H9 (cell line): Measurements from ENCODE around the gene AIG1. TPM values are rescaled to one million over a fixed set of nuclear protein-coding genes. Genes with fewer than 3 reads are reported as not detected.

Experiments used
- DNase-seq: peaks from one replicate; pipeline ENCODE4 v3.0.0-alpha.2; 2017
- H2AFZ ChIP-seq: one replicate; pipeline ENCODE4 v1.6.1; 2013; ENCODE audit warnings: mild to moderate bottlenecking, low read length, control low read depth, moderate library complexity
- H2AK5ac ChIP-seq: 2 replicates; pipeline ENCODE4 v1.6.1; 2013; ENCODE audit warnings: low read length, control low read depth, mixed read lengths; ENCODE audit not compliant: insufficient read length
- H2BK120ac ChIP-seq: one replicate; pipeline ENCODE4 v1.6.1; 2013; ENCODE audit warnings: low read depth, mild to moderate bottlenecking, low read length, control low read depth, inconsistent platforms; ENCODE audit not compliant: poor library complexity, severe bottlenecking
- H2BK12ac ChIP-seq: 2 replicates; pipeline ENCODE4 v1.6.1; 2013; ENCODE audit warnings: low read length, control low read depth, mixed read lengths, low read depth; ENCODE audit not compliant: insufficient read length
- H2BK15ac ChIP-seq: 2 replicates; pipeline ENCODE4 v1.6.1; 2013; ENCODE audit warnings: low read depth, low read length, control low read depth
- H2BK20ac ChIP-seq: one replicate; pipeline ENCODE4 v1.6.1; 2013; ENCODE audit warnings: low read depth, mild to moderate bottlenecking, low read length, control low read depth, inconsistent platforms; ENCODE audit not compliant: poor library complexity, severe bottlenecking
- H2BK5ac ChIP-seq: 2 replicates; pipeline ENCODE4 v1.6.1; 2013; ENCODE audit warnings: low read length, control low read depth, mixed read lengths; ENCODE audit not compliant: insufficient read length
- H3K14ac ChIP-seq: 2 replicates; pipeline ENCODE4 v1.6.1; 2013; ENCODE audit warnings: low read length, control low read depth; ENCODE audit not compliant: insufficient read depth
- H3K18ac ChIP-seq: 2 replicates; pipeline ENCODE4 v1.6.1; 2013; ENCODE audit warnings: low read depth, mild to moderate bottlenecking, mixed read lengths, low read length, control low read depth; ENCODE audit not compliant: insufficient read length
- H3K23ac ChIP-seq: 2 replicates; pipeline ENCODE4 v1.6.1; 2013; ENCODE audit warnings: low read length, control low read depth, mixed read lengths, low read depth; ENCODE audit not compliant: insufficient read length
- H3K23me2 ChIP-seq: 2 replicates; pipeline ENCODE4 v1.6.1; 2013; ENCODE audit warnings: low read depth, mild to moderate bottlenecking, mixed read lengths, low read length, control low read depth; ENCODE audit not compliant: insufficient read length, poor library complexity, severe bottlenecking
- H3K27ac ChIP-seq: 2 replicates; pipeline ENCODE4 v1.5.1; 2013; ENCODE audit warnings: low read length, control low read depth, mixed read lengths, low read depth; ENCODE audit not compliant: insufficient read length
- H3K27me3 ChIP-seq: 2 replicates; pipeline ENCODE4 v1.6.1; 2013; ENCODE audit warnings: low read length, control low read depth, inconsistent platforms; ENCODE audit not compliant: insufficient read depth
- H3K4ac ChIP-seq: 2 replicates; pipeline ENCODE4 v1.6.1; 2013; ENCODE audit warnings: low read depth, mild to moderate bottlenecking, control low read depth, inconsistent platforms, low read length, moderate library complexity
- H3K4me1 ChIP-seq: 2 replicates; pipeline ENCODE4 v1.6.1; 2013; ENCODE audit warnings: low read length, control low read depth, inconsistent platforms; ENCODE audit not compliant: insufficient read depth
- H3K4me2 ChIP-seq: 2 replicates; pipeline ENCODE4 v1.6.1; 2013; ENCODE audit warnings: low read length, control low read depth, mixed read lengths; ENCODE audit not compliant: insufficient read length, insufficient read depth
- H3K56ac ChIP-seq: 2 replicates; pipeline ENCODE4 v1.6.1; 2013; ENCODE audit warnings: low read depth, mild to moderate bottlenecking, mixed read lengths, low read length, control low read depth; ENCODE audit not compliant: insufficient read length
- H3K79me1 ChIP-seq: 2 replicates; pipeline ENCODE4 v1.6.1; 2013; ENCODE audit warnings: low read depth, mild to moderate bottlenecking, moderate library complexity, low read length, control low read depth, inconsistent platforms; ENCODE audit not compliant: insufficient read depth, poor library complexity, severe bottlenecking
- H3K79me2 ChIP-seq: 2 replicates; pipeline ENCODE4 v1.6.1; 2013; ENCODE audit warnings: low read length, control low read depth, inconsistent platforms; ENCODE audit not compliant: insufficient read depth
- H3K9ac ChIP-seq: 2 replicates; pipeline ENCODE4 v1.6.1; 2013; ENCODE audit warnings: low read length, control low read depth, mixed read lengths; ENCODE audit not compliant: insufficient read length; ENCODE audit errors: extremely low read depth
- H3K9me3 ChIP-seq: one replicate; pipeline ENCODE4 v1.6.1; 2013; ENCODE audit warnings: low read depth, low read length, inconsistent platforms; ENCODE audit not compliant: control insufficient read depth
- H3T11ph ChIP-seq: one replicate; pipeline ENCODE4 v1.6.1; 2013; ENCODE audit warnings: mild to moderate bottlenecking, low read length, control low read depth, inconsistent platforms
- H4K20me1 ChIP-seq: one replicate; pipeline ENCODE4 v1.6.1; 2013; ENCODE audit not compliant: control insufficient read depth, insufficient read length, insufficient read depth
- H4K5ac ChIP-seq: 2 replicates; pipeline ENCODE4 v1.6.1; 2013; ENCODE audit warnings: low read depth, mild to moderate bottlenecking, mixed read lengths, low read length, control low read depth; ENCODE audit not compliant: insufficient read length
- H4K8ac ChIP-seq: replicated peaks from 2 replicates; pipeline ENCODE4 v1.6.1; 2013; ENCODE audit warnings: low read length, control low read depth, mixed read lengths, low read depth; ENCODE audit not compliant: insufficient read length
- H4K91ac ChIP-seq: 2 replicates; pipeline ENCODE4 v1.6.1; 2013; ENCODE audit warnings: low read depth, mild to moderate bottlenecking, moderate library complexity, mixed read lengths, low read length, control low read depth; ENCODE audit not compliant: insufficient read length
- H3K27ac Mint-ChIP-seq, 3 experiments: 2 replicates in 2 of 3; 3 replicates in 1 of 3; pipeline ENCODE4 v1.8.0; 2020 to 2021; ENCODE audit warnings: mixed read lengths in 3 of 3, mild to moderate bottlenecking in 1 of 3, moderate library complexity in 1 of 3
- H3K27me3 Mint-ChIP-seq: 2 replicates; pipeline ENCODE4 v1.8.0; 2021; ENCODE audit warnings: low read depth, mild to moderate bottlenecking, moderate library complexity, mixed read lengths
- H3K36me3 Mint-ChIP-seq, 3 experiments: 2 replicates in 2 of 3; 3 replicates in 1 of 3; pipeline ENCODE4 v1.8.0; 2020 to 2021; ENCODE audit warnings: low read depth in 3 of 3, mixed read lengths in 3 of 3; ENCODE audit not compliant: insufficient read depth in 1 of 3
- H3K4me1 Mint-ChIP-seq, 2 experiments: 2 replicates each; pipeline ENCODE4 v1.8.0; 2020; ENCODE audit warnings: mixed read lengths in 2 of 2
- H3K4me3 Mint-ChIP-seq, 2 experiments: 2 replicates in 1 of 2; 3 replicates in 1 of 2; pipeline ENCODE4 v1.8.0; 2020 to 2021; ENCODE audit warnings: mild to moderate bottlenecking in 2 of 2, mixed read lengths in 2 of 2, moderate library complexity in 1 of 2
- H3K9me3 Mint-ChIP-seq, 2 experiments: 2 replicates in 1 of 2; 3 replicates in 1 of 2; pipeline ENCODE4 v1.8.0; 2020; ENCODE audit warnings: mild to moderate bottlenecking in 2 of 2, mixed read lengths in 2 of 2, moderate library complexity in 1 of 2
- WGBS: extraction: QIAGEN DNeasy Blood & Tissue Kit; methylation state at CpG from one replicate; pipeline ENCODE4 v1.1.7; 2013; ENCODE audit warnings: missing lambda C conversion rate, low lambda C conversion rate, mixed read lengths; ENCODE audit not compliant: insufficient read length; ENCODE audit errors: extremely low coverage; 5-methylcytosine and 5-hydroxymethylcytosine counted together
- total RNA-seq: library from RNA; stranded (reverse); gene quantifications from 2 replicates; pipeline ENCODE4 v1.2.1, GENCODE V29; 2021
- TF ChIP-seq, protein P1 (sequence below): fragments of 200-600 bp; sonication (generic); conservative IDR thresholded peaks from 3 replicates; pipeline ENCODE4 v1.8.0; 2021; ENCODE audit warnings: antibody characterized with exemption, mild to moderate bottlenecking

AIG1 gene
- total RNA-seq, 1 experiment from 2014 or later: 44.6 TPM

DNA sequence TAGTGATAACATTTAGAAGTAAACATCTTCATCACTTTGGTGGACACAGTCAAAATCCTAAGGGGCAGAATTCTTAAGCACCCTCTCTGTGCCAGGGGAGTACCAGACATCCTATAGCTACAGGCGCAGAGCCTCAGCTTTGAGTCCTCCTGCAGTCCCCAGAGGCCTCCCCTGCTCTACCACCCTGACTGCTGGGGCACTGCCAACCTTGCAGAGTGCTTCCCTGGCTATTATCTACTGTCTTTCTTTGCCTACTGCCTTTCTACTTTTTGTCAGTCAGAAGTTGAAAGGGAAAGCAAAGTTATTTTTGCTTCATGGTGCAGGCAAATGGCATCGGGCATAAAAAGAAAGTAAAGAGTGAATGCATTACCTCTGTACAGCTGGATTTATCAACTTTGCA is 80.1 kb downstream of the AIG1 start:
- Mint-ChIP-seq H3K4me3 (no peak overlapping the region), H3K9me3 (no peaks in the 10 kb centered on the region), H3K36me3 (peaks cover 4 to 20% (median 8%) of the 10 kb centered on the region in 3 experiments; a peak in 6 of 7 replicates), H3K27ac (no peak overlapping the region), H3K4me1 (no peaks in the 10 kb centered on the region), H3K27me3 (no peaks in the 10 kb centered on the region)
- Histone ChIP-seq H3K56ac (no peak overlapping the region), H4K20me1 (no peaks in the 10 kb centered on the region), H3K23ac (no peak overlapping the region), H2BK120ac (no peak overlapping the region), H3K14ac (no peak overlapping the region), H3K79me2 (no peaks in the 10 kb centered on the region), H3K79me1 (no peaks in the 10 kb centered on the region), H4K91ac (no peak overlapping the region), H3K18ac (no peak overlapping the region), H3T11ph (no peak overlapping the region), H2BK12ac (no peak overlapping the region), H3K4me2 (no peak overlapping the region), H3K4ac (no peak overlapping the region), H3K9ac (no peak overlapping the region), H2BK20ac (no peak overlapping the region), H4K8ac (no peak overlapping the region), H3K9me3 (no peaks in the 10 kb centered on the region), H2BK5ac (no peak overlapping the region), H2BK15ac (no peak overlapping the region), H2AK5ac (no peak overlapping the region), H3K23me2 (no peaks in the 10 kb centered on the region), H2AFZ (no peak overlapping the region), H3K4me1 (no peaks in the 10 kb centered on the region), H3K27me3 (no peaks in the 10 kb centered on the region), H3K27ac (no peak overlapping the region), H4K5ac (no peak overlapping the region)
- no CpG with 5 or more reads among the region's 2 CpGs for WGBS
- TF ChIP-seq, protein P1, sequence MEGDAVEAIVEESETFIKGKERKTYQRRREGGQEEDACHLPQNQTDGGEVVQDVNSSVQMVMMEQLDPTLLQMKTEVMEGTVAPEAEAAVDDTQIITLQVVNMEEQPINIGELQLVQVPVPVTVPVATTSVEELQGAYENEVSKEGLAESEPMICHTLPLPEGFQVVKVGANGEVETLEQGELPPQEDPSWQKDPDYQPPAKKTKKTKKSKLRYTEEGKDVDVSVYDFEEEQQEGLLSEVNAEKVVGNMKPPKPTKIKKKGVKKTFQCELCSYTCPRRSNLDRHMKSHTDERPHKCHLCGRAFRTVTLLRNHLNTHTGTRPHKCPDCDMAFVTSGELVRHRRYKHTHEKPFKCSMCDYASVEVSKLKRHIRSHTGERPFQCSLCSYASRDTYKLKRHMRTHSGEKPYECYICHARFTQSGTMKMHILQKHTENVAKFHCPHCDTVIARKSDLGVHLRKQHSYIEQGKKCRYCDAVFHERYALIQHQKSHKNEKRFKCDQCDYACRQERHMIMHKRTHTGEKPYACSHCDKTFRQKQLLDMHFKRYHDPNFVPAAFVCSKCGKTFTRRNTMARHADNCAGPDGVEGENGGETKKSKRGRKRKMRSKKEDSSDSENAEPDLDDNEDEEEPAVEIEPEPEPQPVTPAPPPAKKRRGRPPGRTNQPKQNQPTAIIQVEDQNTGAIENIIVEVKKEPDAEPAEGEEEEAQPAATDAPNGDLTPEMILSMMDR: no peak
- no peak for DNase-seq
